ENCODE data around the gene HOXA7.
A peak's percentile ranks its signal among the peaks of the same experiment; 100 is the strongest.

Gene HOXA7

DNA sequence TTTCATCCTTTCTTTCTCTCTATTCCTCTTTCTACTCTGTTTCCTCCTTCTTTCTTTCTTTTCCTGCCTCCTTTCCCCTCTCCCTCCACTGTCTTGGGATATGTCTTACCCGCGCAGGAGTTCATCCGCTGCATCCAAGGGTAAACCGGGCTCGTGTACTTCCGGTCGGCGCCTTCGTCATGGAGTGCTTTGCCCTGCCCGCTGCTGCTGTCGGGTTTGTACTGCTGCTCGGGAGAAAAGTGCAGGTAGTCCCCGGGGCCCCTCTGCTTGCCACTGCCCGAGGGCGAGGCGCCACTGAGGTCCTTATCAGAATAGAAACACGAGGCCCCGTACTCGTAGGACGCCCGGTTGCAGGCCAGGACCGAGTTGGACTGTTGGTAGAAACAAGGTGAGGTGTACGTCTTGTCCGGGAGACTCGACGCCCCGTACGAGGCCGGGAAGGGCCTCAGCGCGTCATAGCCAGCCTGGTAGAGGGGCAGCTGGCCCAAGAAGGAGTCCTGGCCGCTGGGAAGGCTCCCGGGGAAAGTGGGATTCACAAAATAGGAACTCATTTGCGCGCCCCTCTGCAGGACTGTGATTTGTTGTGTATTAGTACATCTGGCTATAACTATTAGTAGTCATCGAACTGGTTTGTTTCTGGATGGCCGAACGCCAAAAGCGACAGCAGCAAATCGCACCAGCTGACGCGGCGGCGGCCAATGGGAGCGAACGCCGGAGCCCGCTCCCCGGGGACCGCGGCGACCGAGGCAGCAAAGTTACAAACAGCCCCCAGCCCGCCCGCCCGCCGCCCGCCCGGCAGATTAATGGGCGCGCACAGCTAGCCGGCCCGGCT is 9.1 kb downstream of the HOXA7 start, which contains the start of gene HOXA6:
Gene HOXA6, minus strand, starts transcription at position 576 of the 832 bp plus-strand sequence. Its CDS starts 25 bp downstream, at position 551.
- no peak for DNase-seq (ENCODE audit: low spot score)

DNA sequence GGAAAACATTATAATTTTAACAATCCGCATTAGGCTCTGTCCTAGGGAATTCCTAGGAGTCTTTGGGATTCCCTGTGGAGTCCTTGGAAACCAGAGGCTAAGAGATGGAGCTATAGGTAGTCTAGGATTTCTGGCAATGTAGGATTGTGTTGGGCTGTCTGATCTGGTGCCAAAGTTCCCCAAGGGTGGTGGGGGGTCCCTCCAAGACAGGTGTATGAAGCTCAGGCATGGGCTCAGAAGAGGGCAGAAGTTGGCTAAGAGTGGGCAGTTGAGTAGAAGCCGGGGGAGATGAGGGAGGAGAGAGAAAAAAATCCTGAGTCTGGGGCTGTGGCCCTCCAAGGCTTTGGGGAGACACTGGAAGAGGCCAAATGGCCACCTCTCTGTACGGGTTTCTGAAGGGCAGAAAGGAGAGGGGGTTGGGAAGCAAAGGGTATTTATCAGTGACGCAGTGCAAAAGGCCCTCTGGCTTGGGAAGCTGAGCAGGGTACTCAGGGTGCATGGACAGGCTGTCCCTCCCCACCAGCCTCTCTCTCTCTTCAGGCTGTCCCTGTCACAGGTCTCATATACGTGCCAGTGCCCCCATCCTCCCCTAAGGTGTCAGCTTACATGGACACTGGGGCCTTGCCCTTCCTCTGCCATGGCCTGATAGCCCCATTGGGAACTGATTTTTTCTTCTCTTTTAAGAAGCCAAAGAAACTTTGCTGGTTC is 9.8 kb downstream of the HOXA7 start:
- DNase-seq (ENCODE audit: low spot score) = no peak

- DNase-seq (ENCODE audit: low spot score) = no peak
Measured at GRCh38 chr7:27145914-27146412, 10.5 kb downstream of the HOXA7 start.

- no peak for DNase-seq (ENCODE audit: low spot score)
Measured at GRCh38 chr7:27145165-27145913, 11.1 kb downstream of the HOXA7 start.

GRCh38 chr7:27144781-27145164 is 11.7 kb downstream of the HOXA7 start:
- no peak for DNase-seq (ENCODE audit: low spot score)

DNA sequence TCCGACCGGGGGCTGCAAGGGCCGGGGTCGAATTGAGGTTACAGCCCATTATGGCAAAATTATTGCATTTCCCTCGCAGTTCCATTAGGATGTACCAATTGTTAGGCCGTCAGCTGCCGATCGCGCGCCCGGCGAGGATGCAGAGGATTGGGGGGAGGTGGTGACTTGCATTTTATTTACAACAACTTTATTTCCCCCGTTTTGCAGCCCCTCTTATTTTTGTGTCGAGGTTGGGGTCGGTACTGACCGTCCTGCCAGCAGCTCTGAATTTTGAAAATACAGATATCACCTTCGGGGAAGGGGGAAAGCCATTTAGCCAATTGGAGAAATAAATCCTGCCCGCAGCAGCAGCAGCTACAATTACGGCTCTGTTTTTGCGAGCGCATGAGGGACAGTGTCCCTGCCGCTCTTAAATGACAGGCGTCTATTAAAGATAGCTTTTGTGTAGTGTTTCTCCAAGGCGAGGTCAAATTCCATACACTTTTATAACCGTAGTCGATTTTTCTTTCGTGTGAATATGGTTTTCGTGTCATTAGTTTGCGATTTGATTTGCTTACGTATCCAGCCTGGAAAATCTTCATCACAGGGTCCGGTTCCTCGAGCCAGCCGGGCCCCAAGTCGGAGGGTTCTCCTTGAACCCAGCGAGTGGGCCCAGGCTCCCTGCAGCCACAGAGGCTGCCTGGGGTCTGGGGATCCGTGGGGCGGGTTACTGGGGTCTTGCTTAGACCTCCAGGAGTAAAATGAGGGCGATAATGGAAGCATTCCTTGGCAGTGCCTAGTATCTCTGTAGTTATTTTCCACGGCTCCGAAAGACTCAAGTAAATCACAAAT is 12.3 kb downstream of the HOXA7 start:
- DNase-seq (ENCODE audit: low spot score) = no peak

GRCh38 chr7:27143023-27143949 is 13.2 kb downstream of the HOXA7 start, which contains the start of gene HOXA5:
Gene HOXA5, minus strand, starts transcription at chr7:27143681. Its CDS starts 74 bp downstream, at chr7:27143607.
- peak; percentile 99 for DNase-seq (ENCODE audit: low spot score)

GRCh38 chr7:27142580-27143022 is 13.9 kb downstream of the HOXA7 start:
- peak; percentile 34 for DNase-seq (ENCODE audit: low spot score)

- peak; percentile 87 for DNase-seq (ENCODE audit: low spot score)
Measured at GRCh38 chr7:27141923-27142579, 14.4 kb downstream of the HOXA7 start.

- DNase-seq (ENCODE audit: low spot score) = peak; percentile 32
Measured at GRCh38 chr7:27141137-27141922, 15.1 kb downstream of the HOXA7 start.

DNA sequence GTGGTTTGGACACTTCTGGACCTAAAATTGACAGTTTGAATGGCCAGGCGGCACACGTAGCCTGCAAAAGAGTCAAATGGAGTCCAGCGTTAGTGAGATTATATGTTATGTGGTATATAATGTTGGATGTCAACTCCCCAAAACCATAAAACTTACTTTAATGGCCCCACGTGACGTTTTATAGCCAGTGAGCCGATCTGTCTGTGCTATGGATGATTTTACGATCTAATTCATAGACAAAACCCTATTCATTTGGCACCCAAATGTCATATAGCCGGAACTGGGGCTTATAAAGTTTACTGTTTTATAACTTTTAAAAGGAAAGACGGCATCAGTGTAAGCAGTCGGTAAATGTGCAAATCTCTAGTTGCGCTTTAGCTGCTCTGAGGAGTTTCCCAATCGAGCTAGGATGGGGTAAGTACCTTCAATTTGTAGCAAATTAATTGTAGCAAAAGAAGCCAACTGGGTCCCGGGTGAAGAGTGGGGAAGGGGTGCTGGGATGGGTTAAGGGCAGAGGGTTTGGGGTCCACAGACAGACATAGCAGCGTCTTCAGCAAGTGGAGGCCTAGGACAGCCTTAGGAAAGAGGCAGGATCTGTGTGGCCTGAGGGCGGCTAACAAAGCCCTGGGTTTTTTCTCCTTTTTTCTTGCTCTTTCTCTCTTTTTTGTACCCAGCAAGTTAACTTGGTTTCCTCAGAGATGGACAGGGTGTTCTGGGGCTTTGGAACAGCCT is 16.2 kb downstream of the HOXA7 start:
- no peak for DNase-seq (ENCODE audit: low spot score)

DNA sequence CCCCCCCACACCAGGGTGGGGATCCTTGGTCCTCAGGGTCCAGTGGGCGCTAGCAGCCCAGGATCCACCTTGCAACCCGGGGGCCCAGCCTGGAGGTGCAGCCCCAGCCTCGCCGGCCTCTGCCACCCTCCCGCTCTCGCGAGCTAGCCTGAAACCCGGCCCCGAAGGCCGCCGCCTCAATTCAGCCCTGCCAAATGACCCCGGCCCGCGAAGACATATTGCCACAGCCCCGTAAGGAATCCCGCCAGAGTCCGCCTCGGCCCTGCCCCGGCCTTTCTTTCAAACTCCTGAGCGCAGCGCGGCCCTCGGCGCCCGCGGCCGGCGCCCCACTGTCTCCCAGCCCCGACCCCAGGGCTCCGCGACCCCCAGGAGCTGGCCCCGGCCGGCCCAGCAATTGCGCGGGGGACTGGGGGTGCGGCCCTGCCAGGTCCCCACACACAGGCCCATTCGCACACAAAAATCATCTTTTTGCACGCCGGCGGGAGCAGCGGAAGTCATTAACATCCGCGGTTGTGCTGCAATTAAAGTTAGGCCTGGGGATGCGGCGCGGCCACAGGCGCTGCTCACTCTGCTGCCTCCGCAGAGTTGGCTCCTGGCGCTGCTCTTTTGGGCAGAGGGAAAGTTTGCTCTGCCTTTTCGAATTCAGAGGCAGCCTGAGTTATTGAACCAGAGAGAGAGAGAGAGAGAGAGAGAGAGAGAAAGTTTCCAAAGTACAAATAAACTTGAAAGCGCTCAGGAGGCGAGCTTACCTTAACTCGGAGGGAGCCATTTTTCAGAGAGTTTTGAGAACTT is 16.9 kb downstream of the HOXA7 start:
- no peak for DNase-seq (ENCODE audit: low spot score)

DNA sequence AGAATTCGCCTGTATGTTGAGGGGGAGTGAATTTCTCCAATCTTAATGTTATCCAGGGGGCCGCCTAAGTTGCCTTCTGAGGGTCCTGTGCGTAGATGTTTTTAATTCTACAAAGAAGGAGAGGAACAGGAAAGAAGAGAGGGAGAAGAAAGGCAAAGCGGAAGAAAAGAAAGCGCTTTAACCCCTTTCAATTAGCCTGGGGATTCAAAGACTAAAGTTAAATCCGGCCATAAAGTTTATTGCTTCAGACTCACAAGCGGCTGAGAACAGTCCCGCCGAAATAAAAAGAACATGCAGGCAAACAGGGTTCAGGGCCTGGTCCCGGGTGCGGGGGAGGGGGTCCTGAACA is 17.5 kb downstream of the HOXA7 start:
- no peak for DNase-seq (ENCODE audit: low spot score)

DNA sequence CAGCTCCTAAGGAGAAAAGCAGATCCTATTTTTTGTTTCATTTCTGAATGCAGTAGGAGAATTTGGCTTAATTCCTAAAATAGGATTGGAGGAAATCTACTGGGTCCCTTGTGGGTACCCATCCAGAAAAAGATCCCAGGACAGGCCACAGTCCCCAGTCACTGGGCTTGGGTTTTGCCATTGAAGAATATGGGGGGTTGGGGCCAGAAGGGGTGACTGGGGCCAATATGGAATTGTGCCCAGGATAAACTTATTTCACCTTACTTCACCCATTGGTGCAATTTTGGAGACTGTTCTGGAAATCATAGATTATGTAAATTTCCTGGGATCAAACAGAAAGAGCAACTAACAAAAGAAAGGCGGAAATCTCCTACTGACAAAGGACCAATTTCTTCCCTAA is 18.0 kb downstream of the HOXA7 start:
- DNase-seq (ENCODE audit: low spot score) = no peak

DNA sequence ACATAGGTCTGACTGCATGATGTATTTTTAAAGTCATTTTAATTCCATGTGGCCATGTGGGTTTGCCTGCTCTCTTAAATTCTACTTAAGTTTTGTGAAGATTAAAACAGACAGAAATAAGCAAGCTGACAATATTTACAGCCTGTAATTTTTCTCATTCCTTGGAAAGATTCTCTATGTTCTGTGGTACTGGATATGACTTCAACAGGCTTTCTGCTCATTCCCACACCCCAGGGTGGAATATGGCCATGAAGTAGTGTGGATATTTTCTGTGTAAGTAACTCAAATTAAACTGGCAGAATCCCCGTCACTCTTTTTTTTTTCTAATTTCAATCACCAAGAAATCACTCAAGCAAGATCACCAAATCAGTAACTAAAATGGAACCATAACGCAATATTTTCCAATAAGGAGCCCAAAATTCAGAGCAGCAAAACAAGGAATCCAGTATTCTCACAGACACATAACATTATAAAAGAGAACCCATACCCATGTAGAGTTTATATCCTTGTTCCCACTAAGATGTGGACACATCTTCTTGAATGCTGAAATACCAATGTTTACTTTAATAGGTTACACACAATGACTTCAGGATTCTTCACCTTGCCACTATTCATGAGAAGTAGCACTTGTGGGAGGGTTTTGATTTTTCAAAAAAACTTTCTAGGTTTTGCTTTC is 18.7 kb downstream of the HOXA7 start:
- DNase-seq (ENCODE audit: low spot score) = no peak

DNA sequence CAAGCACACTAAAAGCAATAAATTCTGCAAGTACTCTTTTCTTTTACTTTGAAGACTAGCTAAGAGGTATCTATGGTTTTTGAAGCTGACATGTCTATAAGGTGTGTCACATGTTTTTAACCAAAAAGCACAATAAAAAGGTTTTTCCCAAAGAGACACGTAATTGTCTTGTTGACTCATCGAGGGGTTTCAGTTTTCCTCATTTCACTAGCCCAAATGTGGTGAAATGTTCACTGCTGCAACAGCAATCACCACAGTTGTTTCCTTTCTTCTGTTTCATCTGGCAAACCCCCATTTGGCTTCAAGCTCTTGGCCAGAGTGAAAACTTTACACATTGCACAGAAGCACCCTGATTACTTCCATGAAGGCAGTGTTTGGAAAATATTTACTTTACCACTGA is 22.1 kb downstream of the HOXA7 start:
- DNase-seq (ENCODE audit: low spot score) = peak; percentile 48
